HL-60 (cell line): ENCODE results near the gene KRTAP10-11.

Experiments
- POLR2AphosphoS5 ChIP-seq: IDR thresholded peaks from 2 replicates; pipeline ENCODE4 v1.6.1; 2012; ENCODE audit warnings: low read depth
- TF ChIP-seq, protein P1 (sequence below): IDR thresholded peaks from one replicate; pipeline ENCODE4 v1.5.1; 2011; ENCODE audit warnings: low read length, control low read depth, inconsistent platforms; ENCODE audit not compliant: insufficient read depth
- TF ChIP-seq, protein P2 (sequence below): IDR thresholded peaks from 2 replicates; pipeline ENCODE4 v1.6.1; 2012; ENCODE audit warnings: low read depth; ENCODE audit not compliant: insufficient replicate concordance

DNA sequence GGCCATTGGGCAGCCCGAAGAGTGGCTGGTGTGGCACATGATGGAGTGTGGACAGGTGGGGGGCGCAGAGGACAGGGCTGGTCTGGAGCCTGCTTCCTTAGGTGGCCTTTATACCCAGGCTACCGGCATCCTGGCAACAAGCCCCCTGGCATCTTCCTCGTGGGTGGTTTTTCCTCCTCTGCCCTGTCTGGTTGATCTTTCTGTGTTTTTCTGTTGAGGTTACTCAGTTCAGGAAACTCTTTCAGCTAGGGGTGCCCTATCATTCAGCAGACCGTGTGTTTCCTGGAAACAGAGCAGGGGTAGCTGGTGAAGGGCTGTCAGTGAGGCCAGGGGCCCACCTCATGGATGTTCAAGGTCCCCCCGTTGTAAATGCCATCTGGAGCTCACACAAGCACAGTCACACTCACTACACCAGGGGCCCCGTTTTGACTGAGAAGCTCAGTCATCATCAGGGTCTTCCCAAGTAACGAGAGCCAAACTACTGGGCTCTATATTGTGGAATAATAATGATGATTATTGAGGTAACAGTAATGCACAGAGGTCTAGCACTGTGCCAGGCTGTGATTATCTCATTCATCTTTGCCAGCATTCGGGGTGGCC is 8.5 kb downstream of the KRTAP10-11 start, which contains the start of gene KRTAP12-4:
- TF ChIP-seq, protein P1, sequence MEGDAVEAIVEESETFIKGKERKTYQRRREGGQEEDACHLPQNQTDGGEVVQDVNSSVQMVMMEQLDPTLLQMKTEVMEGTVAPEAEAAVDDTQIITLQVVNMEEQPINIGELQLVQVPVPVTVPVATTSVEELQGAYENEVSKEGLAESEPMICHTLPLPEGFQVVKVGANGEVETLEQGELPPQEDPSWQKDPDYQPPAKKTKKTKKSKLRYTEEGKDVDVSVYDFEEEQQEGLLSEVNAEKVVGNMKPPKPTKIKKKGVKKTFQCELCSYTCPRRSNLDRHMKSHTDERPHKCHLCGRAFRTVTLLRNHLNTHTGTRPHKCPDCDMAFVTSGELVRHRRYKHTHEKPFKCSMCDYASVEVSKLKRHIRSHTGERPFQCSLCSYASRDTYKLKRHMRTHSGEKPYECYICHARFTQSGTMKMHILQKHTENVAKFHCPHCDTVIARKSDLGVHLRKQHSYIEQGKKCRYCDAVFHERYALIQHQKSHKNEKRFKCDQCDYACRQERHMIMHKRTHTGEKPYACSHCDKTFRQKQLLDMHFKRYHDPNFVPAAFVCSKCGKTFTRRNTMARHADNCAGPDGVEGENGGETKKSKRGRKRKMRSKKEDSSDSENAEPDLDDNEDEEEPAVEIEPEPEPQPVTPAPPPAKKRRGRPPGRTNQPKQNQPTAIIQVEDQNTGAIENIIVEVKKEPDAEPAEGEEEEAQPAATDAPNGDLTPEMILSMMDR = no peak
- no peak for TF ChIP-seq POLR2AphosphoS5
- TF ChIP-seq, protein P2, sequence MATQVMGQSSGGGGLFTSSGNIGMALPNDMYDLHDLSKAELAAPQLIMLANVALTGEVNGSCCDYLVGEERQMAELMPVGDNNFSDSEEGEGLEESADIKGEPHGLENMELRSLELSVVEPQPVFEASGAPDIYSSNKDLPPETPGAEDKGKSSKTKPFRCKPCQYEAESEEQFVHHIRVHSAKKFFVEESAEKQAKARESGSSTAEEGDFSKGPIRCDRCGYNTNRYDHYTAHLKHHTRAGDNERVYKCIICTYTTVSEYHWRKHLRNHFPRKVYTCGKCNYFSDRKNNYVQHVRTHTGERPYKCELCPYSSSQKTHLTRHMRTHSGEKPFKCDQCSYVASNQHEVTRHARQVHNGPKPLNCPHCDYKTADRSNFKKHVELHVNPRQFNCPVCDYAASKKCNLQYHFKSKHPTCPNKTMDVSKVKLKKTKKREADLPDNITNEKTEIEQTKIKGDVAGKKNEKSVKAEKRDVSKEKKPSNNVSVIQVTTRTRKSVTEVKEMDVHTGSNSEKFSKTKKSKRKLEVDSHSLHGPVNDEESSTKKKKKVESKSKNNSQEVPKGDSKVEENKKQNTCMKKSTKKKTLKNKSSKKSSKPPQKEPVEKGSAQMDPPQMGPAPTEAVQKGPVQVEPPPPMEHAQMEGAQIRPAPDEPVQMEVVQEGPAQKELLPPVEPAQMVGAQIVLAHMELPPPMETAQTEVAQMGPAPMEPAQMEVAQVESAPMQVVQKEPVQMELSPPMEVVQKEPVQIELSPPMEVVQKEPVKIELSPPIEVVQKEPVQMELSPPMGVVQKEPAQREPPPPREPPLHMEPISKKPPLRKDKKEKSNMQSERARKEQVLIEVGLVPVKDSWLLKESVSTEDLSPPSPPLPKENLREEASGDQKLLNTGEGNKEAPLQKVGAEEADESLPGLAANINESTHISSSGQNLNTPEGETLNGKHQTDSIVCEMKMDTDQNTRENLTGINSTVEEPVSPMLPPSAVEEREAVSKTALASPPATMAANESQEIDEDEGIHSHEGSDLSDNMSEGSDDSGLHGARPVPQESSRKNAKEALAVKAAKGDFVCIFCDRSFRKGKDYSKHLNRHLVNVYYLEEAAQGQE = no peak
